SK-N-SH treated with all-trans-retinoic acid at 6 μM for 48 hours (cell line): ENCODE data around the gene KCNIP4.

Experiments used
- ARNTL ChIP-seq: fragments of 450-650 bp; formaldehyde crosslinking; IDR thresholded peaks from 2 replicates; pipeline ENCODE4 v1.5.0; 2020; ENCODE audit warnings: low read depth, mild to moderate bottlenecking, moderate library complexity, borderline replicate concordance
- CSDC2 ChIP-seq: fragments of 250-450 bp; sonication (Bioruptor Pico); IDR thresholded peaks from 2 replicates; pipeline ENCODE4 v1.5.0; 2020; ENCODE audit warnings: mild to moderate bottlenecking, moderate library complexity
- ESRRG ChIP-seq: fragments of 250-450 bp; sonication (Bioruptor Pico); IDR thresholded peaks from 2 replicates; pipeline ENCODE4 v1.6.1; 2021; ENCODE audit warnings: mild to moderate bottlenecking
- GLIS3 ChIP-seq: fragments of 250-450 bp; sonication (Bioruptor Pico); IDR thresholded peaks from 2 replicates; pipeline ENCODE4 v1.5.0; 2020; ENCODE audit warnings: mild to moderate bottlenecking, moderate library complexity
- ISL1 ChIP-seq: fragments of 250-450 bp; sonication (Bioruptor Pico); IDR thresholded peaks from 2 replicates; pipeline ENCODE4 v2.1.2; 2022; ENCODE audit warnings: mild to moderate bottlenecking, moderate library complexity
- RARB ChIP-seq: fragments of 250-450 bp; sonication (Bioruptor Pico); IDR thresholded peaks from 2 replicates; pipeline ENCODE4 v1.8.0; 2021; ENCODE audit warnings: mild to moderate bottlenecking, moderate library complexity
- SNAI2 ChIP-seq: fragments of 250-450 bp; sonication (Bioruptor Pico); IDR thresholded peaks from 2 replicates; pipeline ENCODE4 v1.5.0; 2020; ENCODE audit warnings: mild to moderate bottlenecking, moderate library complexity
- ZC3H10 ChIP-seq: fragments of 250-450 bp; sonication (Bioruptor Pico); IDR thresholded peaks from 2 replicates; pipeline ENCODE4 v1.5.1; 2021; ENCODE audit warnings: mild to moderate bottlenecking, moderate library complexity
- ZFP30 ChIP-seq: fragments of 450-650 bp; formaldehyde crosslinking; IDR thresholded peaks from 2 replicates; pipeline ENCODE4 v1.5.0; 2022; ENCODE audit warnings: mild to moderate bottlenecking, moderate library complexity
- ZNF8 ChIP-seq: fragments of 450-650 bp; formaldehyde crosslinking; IDR thresholded peaks from 2 replicates; pipeline ENCODE4 v1.5.0; 2020; ENCODE audit warnings: mild to moderate bottlenecking, moderate library complexity
- TF ChIP-seq, protein P1 (sequence below): fragments of 250-450 bp; sonication (Bioruptor Pico); IDR thresholded peaks from 2 replicates; pipeline ENCODE4 v1.8.0; 2020; ENCODE audit warnings: mild to moderate bottlenecking, moderate library complexity, borderline replicate concordance
- TF ChIP-seq, protein P2 (sequence below): fragments of 250-450 bp; sonication (Bioruptor Pico); IDR thresholded peaks from 2 replicates; pipeline ENCODE4 v1.8.0; 2021; ENCODE audit warnings: low read depth, mild to moderate bottlenecking, moderate library complexity, borderline replicate concordance
- TF ChIP-seq, protein P3 (sequence below): fragments of 250-450 bp; sonication (Bioruptor Pico); IDR thresholded peaks from 2 replicates; pipeline ENCODE4 v1.5.0; 2020; ENCODE audit warnings: mild to moderate bottlenecking, moderate library complexity
- TF ChIP-seq, protein P4 (sequence below): fragments of 250-450 bp; sonication (Bioruptor Pico); IDR thresholded peaks from 2 replicates; pipeline ENCODE4 v1.5.1; 2020; ENCODE audit warnings: low read depth, mild to moderate bottlenecking, moderate library complexity

DNA sequence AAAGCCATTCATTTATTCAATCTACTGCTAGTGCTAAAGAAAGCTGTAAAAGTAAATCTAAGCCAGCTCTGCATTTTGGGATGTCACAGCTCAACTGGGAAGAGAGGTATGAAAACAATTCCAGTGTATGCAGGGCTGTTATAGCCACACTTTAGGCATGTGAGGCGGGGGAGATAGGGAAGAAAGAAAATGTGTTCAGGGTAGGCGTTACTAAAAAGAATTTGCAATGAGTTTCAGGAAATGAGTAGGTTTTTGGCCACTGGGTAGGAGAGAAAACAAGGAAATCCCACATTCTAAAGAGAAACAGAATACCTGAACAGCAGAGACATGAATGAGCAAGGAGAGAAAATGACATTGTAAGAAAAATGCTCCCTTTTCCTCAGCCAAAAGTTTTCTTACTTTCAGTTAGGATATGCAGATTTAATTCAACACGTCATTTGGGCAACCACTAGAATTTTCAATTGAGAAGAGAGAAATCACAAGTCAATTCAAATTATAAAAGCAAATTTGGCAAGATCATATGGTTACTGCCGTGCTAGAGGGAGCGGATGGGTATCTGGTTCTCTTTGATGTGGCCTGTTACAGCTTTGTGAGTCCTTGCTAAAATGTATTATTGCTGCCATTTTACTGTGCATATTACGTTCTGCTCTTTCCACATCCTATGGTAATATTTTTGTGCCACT lies 226.3 kb downstream of the KCNIP4 start:
- no peak for TF ChIP-seq ARNTL (CRISPR knock-in tag)
- TF ChIP-seq, protein P1, sequence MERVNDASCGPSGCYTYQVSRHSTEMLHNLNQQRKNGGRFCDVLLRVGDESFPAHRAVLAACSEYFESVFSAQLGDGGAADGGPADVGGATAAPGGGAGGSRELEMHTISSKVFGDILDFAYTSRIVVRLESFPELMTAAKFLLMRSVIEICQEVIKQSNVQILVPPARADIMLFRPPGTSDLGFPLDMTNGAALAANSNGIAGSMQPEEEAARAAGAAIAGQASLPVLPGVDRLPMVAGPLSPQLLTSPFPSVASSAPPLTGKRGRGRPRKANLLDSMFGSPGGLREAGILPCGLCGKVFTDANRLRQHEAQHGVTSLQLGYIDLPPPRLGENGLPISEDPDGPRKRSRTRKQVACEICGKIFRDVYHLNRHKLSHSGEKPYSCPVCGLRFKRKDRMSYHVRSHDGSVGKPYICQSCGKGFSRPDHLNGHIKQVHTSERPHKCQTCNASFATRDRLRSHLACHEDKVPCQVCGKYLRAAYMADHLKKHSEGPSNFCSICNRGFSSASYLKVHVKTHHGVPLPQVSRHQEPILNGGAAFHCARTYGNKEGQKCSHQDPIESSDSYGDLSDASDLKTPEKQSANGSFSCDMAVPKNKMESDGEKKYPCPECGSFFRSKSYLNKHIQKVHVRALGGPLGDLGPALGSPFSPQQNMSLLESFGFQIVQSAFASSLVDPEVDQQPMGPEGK (CRISPR knock-in tag), result no peak
- TF ChIP-seq, protein P2, sequence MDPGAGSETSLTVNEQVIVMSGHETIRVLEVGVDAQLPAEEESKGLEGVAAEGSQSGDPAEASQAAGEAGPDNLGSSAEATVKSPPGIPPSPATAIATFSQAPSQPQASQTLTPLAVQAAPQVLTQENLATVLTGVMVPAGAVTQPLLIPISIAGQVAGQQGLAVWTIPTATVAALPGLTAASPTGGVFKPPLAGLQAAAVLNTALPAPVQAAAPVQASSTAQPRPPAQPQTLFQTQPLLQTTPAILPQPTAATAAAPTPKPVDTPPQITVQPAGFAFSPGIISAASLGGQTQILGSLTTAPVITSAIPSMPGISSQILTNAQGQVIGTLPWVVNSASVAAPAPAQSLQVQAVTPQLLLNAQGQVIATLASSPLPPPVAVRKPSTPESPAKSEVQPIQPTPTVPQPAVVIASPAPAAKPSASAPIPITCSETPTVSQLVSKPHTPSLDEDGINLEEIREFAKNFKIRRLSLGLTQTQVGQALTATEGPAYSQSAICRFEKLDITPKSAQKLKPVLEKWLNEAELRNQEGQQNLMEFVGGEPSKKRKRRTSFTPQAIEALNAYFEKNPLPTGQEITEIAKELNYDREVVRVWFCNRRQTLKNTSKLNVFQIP (CRISPR knock-in tag), result no peak
- TF ChIP-seq CSDC2 (CRISPR knock-in tag), result no peak
- TF ChIP-seq GLIS3 (CRISPR knock-in tag), result no peak
- TF ChIP-seq, protein P3, sequence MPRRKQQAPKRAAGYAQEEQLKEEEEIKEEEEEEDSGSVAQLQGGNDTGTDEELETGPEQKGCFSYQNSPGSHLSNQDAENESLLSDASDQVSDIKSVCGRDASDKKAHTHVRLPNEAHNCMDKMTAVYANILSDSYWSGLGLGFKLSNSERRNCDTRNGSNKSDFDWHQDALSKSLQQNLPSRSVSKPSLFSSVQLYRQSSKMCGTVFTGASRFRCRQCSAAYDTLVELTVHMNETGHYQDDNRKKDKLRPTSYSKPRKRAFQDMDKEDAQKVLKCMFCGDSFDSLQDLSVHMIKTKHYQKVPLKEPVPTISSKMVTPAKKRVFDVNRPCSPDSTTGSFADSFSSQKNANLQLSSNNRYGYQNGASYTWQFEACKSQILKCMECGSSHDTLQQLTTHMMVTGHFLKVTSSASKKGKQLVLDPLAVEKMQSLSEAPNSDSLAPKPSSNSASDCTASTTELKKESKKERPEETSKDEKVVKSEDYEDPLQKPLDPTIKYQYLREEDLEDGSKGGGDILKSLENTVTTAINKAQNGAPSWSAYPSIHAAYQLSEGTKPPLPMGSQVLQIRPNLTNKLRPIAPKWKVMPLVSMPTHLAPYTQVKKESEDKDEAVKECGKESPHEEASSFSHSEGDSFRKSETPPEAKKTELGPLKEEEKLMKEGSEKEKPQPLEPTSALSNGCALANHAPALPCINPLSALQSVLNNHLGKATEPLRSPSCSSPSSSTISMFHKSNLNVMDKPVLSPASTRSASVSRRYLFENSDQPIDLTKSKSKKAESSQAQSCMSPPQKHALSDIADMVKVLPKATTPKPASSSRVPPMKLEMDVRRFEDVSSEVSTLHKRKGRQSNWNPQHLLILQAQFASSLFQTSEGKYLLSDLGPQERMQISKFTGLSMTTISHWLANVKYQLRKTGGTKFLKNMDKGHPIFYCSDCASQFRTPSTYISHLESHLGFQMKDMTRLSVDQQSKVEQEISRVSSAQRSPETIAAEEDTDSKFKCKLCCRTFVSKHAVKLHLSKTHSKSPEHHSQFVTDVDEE, result no peak
- TF ChIP-seq ZC3H10 (CRISPR knock-in tag), result no peak
- TF ChIP-seq, protein P4, sequence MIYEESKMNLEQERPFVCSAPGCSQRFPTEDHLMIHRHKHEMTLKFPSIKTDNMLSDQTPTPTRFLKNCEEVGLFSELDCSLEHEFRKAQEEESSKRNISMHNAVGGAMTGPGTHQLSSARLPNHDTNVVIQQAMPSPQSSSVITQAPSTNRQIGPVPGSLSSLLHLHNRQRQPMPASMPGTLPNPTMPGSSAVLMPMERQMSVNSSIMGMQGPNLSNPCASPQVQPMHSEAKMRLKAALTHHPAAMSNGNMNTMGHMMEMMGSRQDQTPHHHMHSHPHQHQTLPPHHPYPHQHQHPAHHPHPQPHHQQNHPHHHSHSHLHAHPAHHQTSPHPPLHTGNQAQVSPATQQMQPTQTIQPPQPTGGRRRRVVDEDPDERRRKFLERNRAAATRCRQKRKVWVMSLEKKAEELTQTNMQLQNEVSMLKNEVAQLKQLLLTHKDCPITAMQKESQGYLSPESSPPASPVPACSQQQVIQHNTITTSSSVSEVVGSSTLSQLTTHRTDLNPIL (CRISPR knock-in tag), result no peak
- TF ChIP-seq ZNF8, result no peak
- no peak for TF ChIP-seq SNAI2 (CRISPR knock-in tag)
- no peak for TF ChIP-seq ESRRG
- TF ChIP-seq RARB (CRISPR knock-in tag), result no peak
- TF ChIP-seq ISL1 (CRISPR knock-in tag), result no peak
- no peak for TF ChIP-seq ZFP30 (CRISPR knock-in tag)
